ENCODE data around the gene PLEKHG4B. TPM values are rescaled to one million over a fixed set of nuclear protein-coding genes. Genes with fewer than 3 reads are reported as not detected.
A peak's percentile ranks its signal among the peaks of the same experiment; 100 is the strongest.

The PLEKHG4B gene
- total and polyA plus RNA-seq, 2 of the 8 experiments (the other 6 are each of a cell fraction or from before 2014, with no cell fraction given): 31.1 to 43.6 TPM

- peak; percentile 10 to 38 (median 28); a peak in 3 of 4 replicates for TF ChIP-seq CTCF (IDR thresholded peaks at IDR 0.05; ENCODE audit: control extremely low read depth in 1 of 3, insufficient read depth in 1 of 3, low read depth in 1 of 3, low read length in 3 of 3)
Observed at GRCh38 chr5:217494-218456, 125.8 kb downstream of the PLEKHG4B start, which contains the start of the genes CCDC127 and SDHA (continued).
